PC-3 (cell line): ENCODE measurements around the gene ZNF91. TPM values are rescaled to one million over a fixed set of nuclear protein-coding genes. Genes with fewer than 3 reads are reported as not detected.
A peak's percentile ranks its signal among the peaks of the same experiment; 100 is the strongest.

Experiments
- ATAC-seq: fragments of 200-7000 bp; cut with Tn5 transposase; 2 replicates; pipeline ENCODE4 v1.9.1; 2020; ENCODE audit warnings: mild to moderate bottlenecking, moderate library complexity
- BruUV-seq: library from RNA; stranded (reverse); fragments of 400-500 nt; replicated peaks from 2 replicates; lab custom pipeline; 2021; lab: Mats Ljungman, UMichigan
- CTCF ChIA-PET: fragments of 300-600 bp; sonication (Branson Sonifier 250); formaldehyde crosslinking; loops from one replicate; lab custom pipeline; 2022; ENCODE audit warnings: antibody characterized with exemption; lab: Charles Lee
- POLR2A ChIA-PET: fragments of 300-600 bp; sonication (Branson Sonifier 250); formaldehyde crosslinking; loops from one replicate; lab custom pipeline; 2022; ENCODE audit warnings: antibody characterized with exemption; ENCODE audit not compliant: unreplicated experiment; lab: Charles Lee
- DNase-seq: peaks from one replicate; pipeline ENCODE4 v3.0.0-alpha.2; 2015
- H2AFZ ChIP-seq: fragments of 300-600 bp; sonication (generic); 2 replicates; pipeline ENCODE4 v1.6.0; 2016; ENCODE audit warnings: antibody characterized with exemption, low read length
- H3F3A ChIP-seq: fragments of 300-600 bp; sonication (generic); one replicate; pipeline ENCODE4 v1.6.0; 2017; ENCODE audit warnings: antibody characterized with exemption, low read length, control low read depth, mild to moderate bottlenecking; ENCODE audit not compliant: unreplicated experiment
- H3K27ac ChIP-seq: fragments of 300-600 bp; sonication (generic); 2 replicates; pipeline ENCODE4 v1.5.1; 2016; ENCODE audit warnings: mild to moderate bottlenecking, low read length
- H3K27me3 ChIP-seq: fragments of 300-600 bp; sonication (generic); 2 replicates; pipeline ENCODE4 v1.6.1; 2016; ENCODE audit warnings: low read length, mixed read lengths
- H3K36me3 ChIP-seq: fragments of 300-600 bp; sonication (generic); 2 replicates; pipeline ENCODE4 v1.6.1; 2016; ENCODE audit warnings: low read depth, mixed run types, low read length, mixed read lengths
- H3K4me1 ChIP-seq: fragments of 300-600 bp; sonication (generic); 2 replicates; pipeline ENCODE4 v1.5.1; 2016; ENCODE audit warnings: low read length; ENCODE audit not compliant: insufficient read depth
- H3K4me2 ChIP-seq: fragments of 300-600 bp; sonication (generic); 2 replicates; pipeline ENCODE4 v1.6.0; 2016; ENCODE audit warnings: low read length
- H3K4me3 ChIP-seq: fragments of 300-600 bp; sonication (generic); 2 replicates; pipeline ENCODE4 v1.5.1; 2016; ENCODE audit warnings: mild to moderate bottlenecking, low read length, mixed read lengths
- H3K79me2 ChIP-seq: fragments of 300-600 bp; sonication (generic); 2 replicates; pipeline ENCODE4 v1.6.1; 2017; ENCODE audit warnings: low read length, mixed read lengths
- H3K9ac ChIP-seq: fragments of 300-600 bp; sonication (generic); 2 replicates; pipeline ENCODE4 v1.6.0; 2016; ENCODE audit warnings: mild to moderate bottlenecking, low read length
- H3K9me2 ChIP-seq: fragments of 300-600 bp; sonication (generic); replicated peaks from 2 replicates; pipeline ENCODE4 v1.6.1; 2016; ENCODE audit warnings: mixed run types, low read length, mixed read lengths
- H3K9me3 ChIP-seq: fragments of 300-600 bp; sonication (generic); 2 replicates; pipeline ENCODE4 v1.6.1; 2016; ENCODE audit warnings: low read length, mixed read lengths
- H4K20me1 ChIP-seq: fragments of 300-600 bp; sonication (generic); 2 replicates; pipeline ENCODE4 v1.6.1; 2016; ENCODE audit warnings: low read length, mixed read lengths
- CTCF ChIP-seq: fragments of 300-600 bp; sonication (generic); conservative IDR thresholded peaks from 2 replicates; pipeline ENCODE4 v1.5.1; 2017; ENCODE audit warnings: antibody characterized with exemption, low read depth, mild to moderate bottlenecking, low read length
- EZH2 ChIP-seq: fragments of 300-600 bp; sonication (generic); IDR thresholded peaks from one replicate; pipeline ENCODE4 v1.6.1; 2017; ENCODE audit warnings: antibody characterized with exemption, mild to moderate bottlenecking, low read length; ENCODE audit not compliant: unreplicated experiment
- EZH2phosphoT487 ChIP-seq: fragments of 300-600 bp; sonication (generic); IDR thresholded peaks from 2 replicates; pipeline ENCODE4 v1.6.1; 2018; ENCODE audit warnings: mild to moderate bottlenecking, antibody characterized with exemption, low read length, borderline replicate concordance
- intact Hi-C: fragments of 100-400 bp; cut with micrococcal nuclease; formaldehyde crosslinking; loops from 2 replicates; pipeline ENCODE4 v1.9.0; 2023
- total RNA-seq: library from RNA; depleted of rRNA; stranded (reverse); fragments of >200 nt; gene quantifications from 2 replicates; pipeline ENCODE4 v1.2.3, GENCODE V29; 2014

ZNF91 gene
- total RNA-seq, 1 experiment from 2014 or later: 22.2 TPM

GRCh38 chr19:23314505-23315251 lies 80.6 kb downstream of the ZNF91 start:
- ChIA-PET POLR2A (no interaction called here), CTCF (no interaction called here)
- H3K4me3 ChIP-seq: no peak overlapping the region
- H3K4me2 ChIP-seq: no peak overlapping the region
- H3K79me2 ChIP-seq: no peaks in the 10 kb centered on the region
- no peak overlapping the region for H2AFZ ChIP-seq
- no peaks in the 10 kb centered on the region for H3F3A ChIP-seq
- H3K9me2 ChIP-seq: no peaks in the 10 kb centered on the region
- H3K36me3 ChIP-seq: no peaks in the 10 kb centered on the region
- no TSS peak for BruUV-seq
- peaks cover 9% of the 10 kb centered on the region; the same call in 1 of the 2 replicates for H3K9me3 ChIP-seq
- H3K27me3 ChIP-seq: no peaks in the 10 kb centered on the region
- H3K4me1 ChIP-seq: peaks cover 32% of the 10 kb centered on the region
- H4K20me1 ChIP-seq: no peaks in the 10 kb centered on the region
- no peak overlapping the region for H3K9ac ChIP-seq
- DNase-seq: no peak
- ATAC-seq: no peak
- no peak overlapping the region for H3K27ac ChIP-seq
- TF ChIP-seq CTCF (no peak), EZH2 (no peak), EZH2phosphoT487 (no peak)
- intact Hi-C loops: no loop called here

- DNase-seq (no peak), ATAC-seq (no peak)
- Histone ChIP-seq H3K27me3 (no peaks in the 10 kb centered on the region), H3K9ac (no peak overlapping the region), H3F3A (no peaks in the 10 kb centered on the region), H2AFZ (no peak overlapping the region), H3K4me2 (no peak overlapping the region), H3K9me3 (peaks cover 9% of the 10 kb centered on the region; the same call in 1 of the 2 replicates), H3K36me3 (no peaks in the 10 kb centered on the region), H3K4me1 (peaks cover 32% of the 10 kb centered on the region), H3K27ac (peak overlapping the region; percentile 84), H3K4me3 (no peak overlapping the region), H3K79me2 (no peaks in the 10 kb centered on the region), H4K20me1 (no peaks in the 10 kb centered on the region), H3K9me2 (no peaks in the 10 kb centered on the region)
- intact Hi-C loops: no loop called here
- TF ChIP-seq EZH2: no peak
- TF ChIP-seq EZH2phosphoT487: no peak
- no peak for TF ChIP-seq CTCF
- BruUV-seq: no TSS peak
- CTCF ChIA-PET: no interaction called here
- POLR2A ChIA-PET: no interaction called here
Measured at GRCh38 chr19:23313196-23313595, 82.1 kb downstream of the ZNF91 start.

GRCh38 chr19:23312515-23312914 lies 82.8 kb downstream of the ZNF91 start:
- DNase-seq: peak; percentile 87
- Histone ChIP-seq H3K9me3 (peaks cover 9% of the 10 kb centered on the region; the same call in 1 of the 2 replicates), H3K9me2 (no peaks in the 10 kb centered on the region)

More at GRCh38 chr19:23312515-23312914, 82.8 kb downstream of the ZNF91 start:
- CTCF ChIA-PET: no interaction called here
- no TSS peak for BruUV-seq
- H3K27ac ChIP-seq: peak overlapping the region; percentile 88
- intact Hi-C loops: no loop called here
- no peak overlapping the region for H2AFZ ChIP-seq
- H3K27me3 ChIP-seq: no peaks in the 10 kb centered on the region
- POLR2A ChIA-PET: no interaction called here
- TF ChIP-seq EZH2phosphoT487 (no peak), CTCF (no peak), EZH2 (no peak)
- ATAC-seq: peak; percentile 78
- H3K9ac ChIP-seq: 0 out of 2 replicates have a peak overlapping the region, but pooled peaks have one; percentile 22
- peaks cover 32% of the 10 kb centered on the region for H3K4me1 ChIP-seq
- no peaks in the 10 kb centered on the region for H3K36me3 ChIP-seq
- no peaks in the 10 kb centered on the region for H3K79me2 ChIP-seq
- no peak overlapping the region for H3K4me3 ChIP-seq
- no peaks in the 10 kb centered on the region for H3F3A ChIP-seq
- H4K20me1 ChIP-seq: no peaks in the 10 kb centered on the region
- no peak overlapping the region for H3K4me2 ChIP-seq
